Kasumi-1 (cell line): ENCODE results near the gene SLIT1.
"Not testable (repeated sequence)": the region's sequence is repeated elsewhere in the genome, so short reads cannot be mapped to it uniquely, and the experiment has no call there.

ENCODE experiments used
- DNase-seq, 2 experiments: peaks; one replicate each; lab custom pipeline; 2025; lab: John Stamatoyannopoulos, UW

SLIT1 gene

DNA sequence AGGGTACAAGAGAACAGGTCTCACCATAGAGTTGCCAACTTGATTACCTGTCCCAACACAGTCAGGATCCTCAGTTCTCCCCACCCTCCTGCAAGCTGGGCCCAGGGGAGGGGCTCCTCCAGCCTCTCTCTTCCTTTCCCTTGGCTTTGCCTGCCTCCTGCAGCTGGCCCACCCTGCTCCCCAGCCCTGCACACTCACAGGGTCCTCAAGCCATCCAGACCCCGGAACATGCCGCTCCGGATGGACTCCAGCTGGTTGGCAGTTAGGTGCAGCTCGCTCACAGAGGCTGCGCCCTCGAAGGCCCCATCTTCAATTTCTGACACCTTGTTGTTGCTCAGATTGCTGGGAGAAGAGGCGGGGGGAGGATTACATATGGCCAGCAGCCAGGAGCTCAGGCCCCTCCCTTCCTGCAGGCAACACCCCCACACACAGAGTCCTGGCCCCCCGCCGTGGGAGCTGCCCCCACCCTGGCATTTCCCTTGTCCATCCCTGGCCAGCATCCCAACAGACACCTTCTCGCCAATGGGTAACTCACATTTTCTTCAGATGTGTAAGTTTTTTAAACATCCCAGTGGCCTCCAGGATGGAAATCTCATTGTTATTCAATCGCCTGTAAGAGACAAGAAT, 139.2 kb downstream of the SLIT1 start:
- no peak for DNase-seq

DNA sequence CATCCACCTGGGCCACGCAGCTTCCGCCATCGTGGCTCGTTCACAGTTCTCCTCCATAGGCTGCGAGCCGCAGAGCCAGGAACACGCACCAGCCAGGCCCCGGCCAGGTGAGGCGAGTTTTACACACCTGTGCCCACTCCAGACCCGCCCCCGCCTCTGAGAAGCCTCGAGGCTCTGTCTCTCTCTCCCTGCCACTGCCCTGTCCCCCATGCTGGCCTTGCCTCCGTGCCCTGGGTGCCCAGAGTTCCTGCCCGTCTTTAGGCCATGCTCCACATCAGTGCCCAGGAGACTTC, 142.2 kb downstream of the SLIT1 start:
- no peak for DNase-seq

DNA sequence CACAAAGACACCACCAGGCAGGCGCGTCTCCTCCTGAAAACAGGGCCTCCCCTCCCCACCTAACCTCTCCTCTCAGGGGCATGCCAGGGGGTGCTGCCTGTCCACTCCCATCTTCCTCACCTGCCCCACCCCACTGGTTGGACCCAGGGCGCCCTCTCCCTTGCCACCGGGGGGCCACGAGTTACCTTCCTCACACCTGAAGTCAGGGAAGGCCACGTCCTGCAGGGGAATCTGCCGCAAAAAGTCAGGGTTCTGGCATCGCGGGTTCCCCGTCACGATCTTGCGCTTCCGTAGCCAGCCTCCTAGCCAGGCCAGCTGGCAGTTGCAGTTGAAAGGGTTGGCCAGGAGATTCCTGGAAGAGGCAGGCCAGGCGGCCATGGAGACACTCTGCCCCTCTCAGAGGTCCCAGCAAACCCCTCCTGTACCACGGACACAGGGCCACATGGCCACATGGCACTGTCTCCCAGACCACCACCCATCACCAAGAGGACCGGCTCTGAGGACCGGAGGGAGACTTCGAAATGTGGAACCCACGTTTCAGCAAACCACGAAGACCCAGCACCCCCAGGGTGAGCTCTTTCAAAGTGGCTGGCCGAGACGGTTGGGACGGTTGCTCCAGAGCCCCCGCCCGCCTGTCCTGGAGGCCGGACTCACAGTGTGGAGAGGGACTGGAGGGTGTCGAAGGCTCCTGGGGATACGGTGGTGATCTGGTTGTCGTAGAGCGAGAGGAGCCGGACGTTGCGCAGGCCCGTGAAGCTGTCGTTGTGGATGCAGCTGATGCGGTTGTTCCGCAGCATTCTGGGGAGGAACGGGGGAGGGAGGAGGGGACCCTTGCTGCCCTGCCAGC, 142.8 kb downstream of the SLIT1 start:
- DNase-seq: no peak

DNA sequence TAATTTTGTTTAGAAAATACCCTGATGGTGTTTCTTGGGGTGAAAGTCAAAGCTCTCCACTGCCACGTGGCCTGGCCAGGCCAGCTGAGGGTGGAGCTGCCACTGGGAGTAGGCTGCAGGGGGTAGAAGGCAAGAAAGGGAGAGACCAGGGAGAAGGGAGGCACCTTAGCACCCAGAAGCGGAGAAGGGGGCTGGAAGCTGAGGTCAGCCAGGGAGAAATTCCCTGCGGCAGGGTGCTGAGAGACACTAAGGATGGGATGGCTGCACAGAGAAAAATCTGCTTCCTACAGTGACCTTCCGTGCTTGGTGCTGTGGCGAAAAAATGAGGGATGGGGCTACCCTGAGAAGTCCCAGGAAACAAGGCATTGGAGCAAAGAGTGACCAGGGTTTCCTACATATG, 143.7 kb downstream of the SLIT1 start:
- no peak for DNase-seq

DNA sequence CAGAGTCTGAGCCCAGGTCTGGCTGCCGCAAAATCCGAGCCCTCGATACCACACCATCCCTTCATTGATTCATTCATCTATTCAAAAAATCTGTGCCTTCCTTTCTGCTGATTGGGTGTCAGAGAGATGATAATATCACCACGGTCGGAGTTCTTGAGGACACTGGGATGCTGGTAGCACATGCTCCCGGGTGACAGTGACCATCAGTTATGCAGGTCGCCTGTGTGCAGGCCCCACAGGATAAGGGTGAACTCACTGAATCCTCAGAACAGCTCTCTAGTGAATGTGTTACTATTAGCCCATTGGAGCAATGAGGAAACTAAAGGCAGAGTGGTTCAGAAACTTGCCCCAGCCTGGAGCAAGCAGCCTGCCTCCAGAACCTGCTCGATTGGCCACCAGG, 145.1 kb downstream of the SLIT1 start:
- DNase-seq: no peak

DNA sequence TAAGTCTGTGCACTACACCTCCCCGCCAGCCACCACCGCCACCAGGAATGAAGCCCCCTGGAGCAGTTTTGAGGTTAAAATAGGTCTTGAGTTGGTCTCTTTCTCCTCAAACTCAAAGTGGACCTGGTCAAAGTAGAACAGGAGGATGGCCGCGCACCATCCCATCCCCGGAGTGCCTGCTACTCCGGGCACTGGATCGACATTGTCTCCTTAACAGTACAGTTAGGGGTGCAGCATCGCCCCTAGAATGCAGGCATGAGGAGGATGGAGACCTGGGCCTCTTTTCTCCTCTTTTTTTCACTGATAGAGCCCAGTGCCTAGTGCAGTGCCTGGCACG, 145.5 kb downstream of the SLIT1 start:
- no peak for DNase-seq

DNA sequence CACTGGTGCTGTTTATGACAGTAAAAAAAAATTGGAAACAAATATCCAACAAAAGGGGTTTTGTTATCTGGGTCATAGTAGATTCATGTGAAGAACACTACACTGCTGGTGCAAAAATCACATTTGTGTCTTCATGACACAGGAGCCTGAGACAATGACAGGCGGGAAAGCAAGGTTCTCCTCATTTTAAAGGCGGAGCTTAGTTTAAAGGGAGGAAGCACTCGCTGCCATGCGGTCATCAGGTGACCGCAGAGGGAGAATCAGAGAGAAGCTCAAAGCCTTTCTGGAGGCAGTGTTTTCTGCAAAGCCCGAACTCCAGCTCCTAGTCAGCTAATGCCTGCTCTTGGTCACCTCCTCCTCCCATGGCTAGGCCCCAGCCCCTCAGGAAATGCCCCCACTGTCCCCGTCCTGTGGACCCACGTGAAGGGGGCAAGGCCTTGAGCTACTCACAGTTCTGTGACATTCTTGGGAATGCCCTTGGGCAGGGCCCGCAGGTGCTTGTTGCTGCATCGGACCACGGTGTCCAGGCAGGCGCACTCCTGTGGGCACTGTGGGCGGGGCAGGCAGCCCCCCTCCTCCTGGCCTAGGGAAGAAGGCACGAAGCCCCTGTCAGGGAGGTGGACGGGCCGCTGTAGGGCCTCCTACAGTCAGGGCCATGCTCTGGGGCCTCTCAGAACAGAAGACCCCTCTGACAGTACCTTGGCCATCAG, 146.1 kb downstream of the SLIT1 start:
- DNase-seq: no peak

DNA sequence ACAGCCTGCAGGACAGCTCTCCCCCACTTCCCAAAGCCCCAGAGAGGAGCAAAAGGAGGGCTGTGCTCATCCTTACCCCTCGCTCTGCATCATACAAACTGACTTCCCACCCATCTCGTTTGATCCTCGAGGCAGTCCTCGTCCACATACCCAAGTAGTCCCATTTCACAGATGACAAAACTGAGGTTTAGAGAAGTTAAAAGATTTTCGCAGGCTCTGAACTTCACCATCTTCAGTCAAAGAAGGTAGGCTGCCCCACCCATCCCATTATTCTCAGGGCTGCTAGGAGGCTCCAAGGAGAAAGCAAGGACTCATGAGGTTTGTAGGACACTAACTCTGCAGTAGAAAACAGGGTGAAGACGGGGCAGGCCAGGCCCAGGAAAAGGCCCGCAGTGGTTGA, 147.1 kb downstream of the SLIT1 start:
- DNase-seq: no peak

DNA sequence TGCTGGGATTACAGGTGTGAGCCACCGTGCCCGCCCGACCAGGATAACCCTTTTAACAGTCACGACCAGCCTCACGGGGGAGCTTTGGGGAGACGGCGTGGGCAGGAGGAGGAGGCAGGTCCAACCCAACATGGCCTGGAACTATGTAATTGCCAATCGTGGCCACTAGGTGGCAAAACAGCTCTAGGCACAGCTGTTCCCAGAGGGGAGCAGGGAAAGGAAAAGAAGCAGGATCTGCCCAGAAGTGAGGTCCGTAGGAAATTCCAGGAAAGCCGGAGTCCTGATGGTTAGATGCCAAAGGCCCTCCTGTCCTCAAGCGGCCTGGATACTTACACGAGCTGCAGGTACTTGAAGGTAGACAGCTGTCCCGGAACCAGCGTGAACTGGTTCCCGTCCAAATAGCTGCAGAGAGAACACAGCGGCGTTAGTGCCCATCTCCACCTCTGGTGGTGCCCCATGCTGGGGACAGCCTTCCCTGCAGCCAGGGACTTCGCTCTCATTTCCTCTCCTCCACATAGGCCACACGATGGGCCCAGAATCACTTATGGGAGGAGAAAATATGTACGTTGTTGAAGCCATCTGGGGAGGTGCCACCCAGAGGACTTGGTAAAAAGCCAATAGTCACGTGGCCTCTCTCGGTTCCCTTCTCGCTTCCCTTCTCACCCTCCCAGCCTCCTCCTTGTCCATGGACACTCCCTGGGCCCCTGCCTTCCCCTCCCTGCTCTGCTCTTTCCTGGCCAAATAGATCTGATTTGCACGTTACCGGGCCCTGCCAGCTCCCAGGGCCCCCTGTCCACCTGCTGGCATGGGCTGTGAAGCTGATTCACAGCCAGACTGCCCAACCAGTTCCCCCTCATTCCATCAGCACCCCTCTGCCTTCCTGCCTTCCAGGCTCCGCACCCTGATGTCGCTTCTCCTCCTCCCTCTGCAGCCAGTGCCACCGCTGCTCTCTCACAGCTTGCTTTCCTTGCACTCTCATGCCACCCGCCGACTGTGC, 148.1 kb downstream of the SLIT1 start:
- peak; percentile 87 to 88 for DNase-seq

DNA sequence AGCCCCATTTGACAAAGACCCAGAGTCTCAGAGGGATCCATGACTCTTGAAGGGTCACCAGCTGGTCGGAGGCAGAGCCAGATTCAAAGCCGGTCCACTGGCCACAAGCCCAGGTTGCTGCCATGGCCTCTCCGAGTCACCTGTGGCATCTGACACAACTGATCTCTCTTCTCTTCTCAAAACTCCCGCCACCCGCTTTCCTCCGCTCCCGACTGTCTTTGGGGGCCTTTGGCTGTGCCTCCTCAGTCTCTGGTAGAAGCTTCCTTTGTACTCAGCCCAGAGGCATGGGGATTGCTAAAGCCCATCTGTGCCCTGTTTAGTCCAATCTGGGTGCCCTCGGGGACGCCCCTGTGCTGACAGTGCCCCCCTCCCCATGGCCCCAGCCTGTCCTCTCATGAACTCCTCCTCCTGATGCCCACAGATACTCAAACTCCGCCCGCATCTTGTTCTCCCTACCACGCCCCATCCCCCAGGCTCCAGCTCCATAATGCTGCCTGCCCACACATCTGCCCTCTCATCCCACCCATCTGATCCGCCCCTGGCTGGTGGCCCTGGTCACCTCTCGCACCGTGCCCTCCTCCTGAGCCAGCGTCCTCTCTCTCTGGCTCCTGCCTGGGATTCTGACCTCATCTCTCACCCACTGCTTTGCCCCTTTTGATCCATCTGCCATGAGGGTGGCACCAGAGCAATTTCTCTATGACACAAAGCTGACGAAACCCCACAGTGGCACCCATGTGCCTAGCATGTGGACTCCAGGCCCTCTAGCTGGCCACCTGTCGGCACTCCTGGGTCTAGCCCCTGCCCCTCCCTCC, 150.6 kb downstream of the SLIT1 start:
- DNase-seq: no peak

DNA sequence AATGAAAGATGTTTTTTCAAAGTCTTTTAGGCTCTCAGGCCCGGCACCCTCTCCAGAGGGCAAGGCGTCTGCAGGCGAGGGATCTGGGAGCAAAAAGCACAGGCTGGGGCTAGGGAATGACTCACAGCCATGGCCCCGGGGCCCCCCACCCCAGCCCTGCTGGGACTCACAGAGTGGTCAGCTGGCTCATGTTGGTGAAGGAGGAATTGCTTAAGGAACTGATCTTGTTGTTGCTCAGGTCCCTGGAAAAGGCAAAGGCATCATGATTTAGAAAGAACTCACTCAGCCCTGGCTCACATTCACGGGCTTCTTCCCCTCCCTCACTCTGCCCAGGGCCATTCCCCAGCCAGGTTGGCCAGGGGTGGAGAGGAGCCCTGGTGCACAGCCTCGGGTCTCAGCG, 151.5 kb downstream of the SLIT1 start:
- DNase-seq: no peak

DNA sequence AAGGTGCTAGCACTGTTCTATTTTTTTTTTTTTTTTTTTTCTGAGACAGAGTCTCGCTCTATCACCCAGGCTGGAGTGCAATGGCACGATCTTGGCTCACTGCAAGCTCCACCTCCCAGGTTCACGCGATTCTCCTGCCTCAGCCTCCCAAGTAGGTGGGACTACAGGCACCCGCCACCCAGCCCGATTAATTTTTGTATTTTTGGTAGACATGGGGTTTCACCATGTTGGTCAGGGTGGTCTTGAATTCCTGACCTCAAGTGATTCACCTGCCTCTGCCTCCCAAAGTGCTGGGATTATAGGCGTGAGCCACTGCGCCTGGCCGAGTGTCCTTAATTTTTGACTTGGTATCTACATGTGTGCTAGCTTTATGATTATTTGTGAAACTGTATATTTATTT, 151.9 kb downstream of the SLIT1 start:
- DNase-seq: not testable (repeated sequence)

DNA sequence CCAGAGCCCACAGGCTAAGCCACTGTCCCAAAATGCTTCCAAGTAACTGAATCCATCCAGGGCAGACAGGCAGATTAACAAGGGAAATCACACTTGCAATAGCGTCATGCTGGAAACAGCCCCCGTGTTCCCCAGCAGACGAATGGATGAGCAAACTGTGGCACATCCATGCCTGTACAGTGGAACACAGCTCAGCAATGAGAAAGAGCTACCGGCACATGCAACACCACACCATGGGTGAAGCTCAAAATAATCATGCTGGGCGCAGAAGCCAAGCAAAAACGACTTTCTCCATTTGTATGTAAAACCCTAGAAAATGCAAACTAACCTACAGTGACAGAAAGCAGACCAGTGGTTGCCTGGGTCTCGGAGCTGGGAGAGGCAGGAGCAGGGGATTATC, 153.1 kb downstream of the SLIT1 start:
- no peak for DNase-seq

DNA sequence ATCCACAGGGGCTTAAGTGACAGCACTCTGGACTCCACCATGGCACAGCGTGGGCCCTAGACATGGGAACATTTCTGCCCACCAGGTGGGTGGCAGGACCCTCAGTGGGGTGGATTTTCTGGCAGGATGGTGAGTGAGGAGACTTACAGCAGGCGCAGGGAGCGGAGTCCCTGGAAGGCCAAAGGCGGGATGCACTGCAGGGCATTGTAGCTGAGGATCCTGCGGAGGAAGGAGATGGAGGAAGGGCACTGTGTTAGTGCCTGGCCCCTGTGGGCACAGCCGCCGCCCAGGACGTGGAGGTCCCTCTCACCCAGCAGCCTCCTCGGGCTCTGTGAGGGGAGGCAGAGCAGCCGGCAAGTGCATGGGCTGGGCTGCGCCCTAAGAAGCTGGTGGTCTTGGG, 154.3 kb downstream of the SLIT1 start:
- DNase-seq: no peak

DNA sequence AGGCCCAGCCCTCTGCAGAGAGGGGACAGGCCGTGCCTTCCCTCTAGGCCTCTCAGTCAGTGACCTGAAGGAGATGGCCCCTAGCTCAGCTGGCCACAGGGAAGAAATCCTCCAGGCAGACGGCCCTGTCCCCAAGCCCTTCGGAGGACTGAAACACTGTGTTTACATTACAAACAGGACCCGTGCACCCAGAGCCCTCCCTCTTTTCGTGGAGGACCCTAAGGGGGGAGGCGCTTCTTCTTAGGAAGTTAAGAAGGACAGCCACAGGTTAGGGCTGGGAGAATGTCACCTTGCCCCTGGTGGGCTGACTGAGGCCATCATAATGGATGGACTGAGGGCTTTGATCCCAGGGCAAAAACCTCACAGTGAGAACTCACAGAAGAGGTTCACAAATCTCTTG, 154.9 kb downstream of the SLIT1 start:
- no peak for DNase-seq

DNA sequence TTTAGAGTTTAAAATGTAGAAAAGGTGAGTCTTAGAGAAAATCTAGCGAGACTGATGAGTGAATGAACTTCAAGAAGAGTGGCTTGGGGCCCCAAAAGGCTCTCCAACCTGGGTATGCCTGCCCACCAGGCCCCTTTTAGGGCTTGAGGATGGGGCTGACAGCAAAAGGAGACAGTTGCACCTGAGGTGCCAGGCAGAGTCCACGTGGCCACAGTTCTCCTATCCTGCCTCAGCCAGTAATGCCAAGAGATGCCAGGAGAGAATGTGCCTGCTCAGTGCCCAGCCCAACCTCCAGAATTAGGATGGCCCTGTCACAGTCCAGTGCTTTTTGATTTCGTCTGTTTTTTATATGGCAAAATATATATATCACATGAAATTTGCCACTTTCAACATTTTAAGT, 156.5 kb downstream of the SLIT1 start:
- no peak for DNase-seq

DNA sequence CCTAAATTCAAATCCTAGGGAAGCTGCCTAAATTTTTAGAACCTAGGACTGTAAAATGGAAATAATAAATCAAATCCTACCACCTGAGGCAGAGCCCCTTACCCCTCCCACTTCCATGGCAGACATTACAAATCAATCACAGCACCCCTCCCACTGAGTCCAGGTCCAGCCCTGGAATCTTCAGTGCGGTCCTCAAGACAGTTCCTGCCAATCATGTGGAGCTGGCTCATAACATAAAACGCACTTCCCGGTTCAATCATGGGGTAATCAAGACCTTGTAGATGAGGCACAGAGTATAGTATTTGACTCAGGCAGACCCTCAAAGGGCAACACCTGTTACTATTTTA, 157.0 kb downstream of the SLIT1 start:
- no peak for DNase-seq

DNA sequence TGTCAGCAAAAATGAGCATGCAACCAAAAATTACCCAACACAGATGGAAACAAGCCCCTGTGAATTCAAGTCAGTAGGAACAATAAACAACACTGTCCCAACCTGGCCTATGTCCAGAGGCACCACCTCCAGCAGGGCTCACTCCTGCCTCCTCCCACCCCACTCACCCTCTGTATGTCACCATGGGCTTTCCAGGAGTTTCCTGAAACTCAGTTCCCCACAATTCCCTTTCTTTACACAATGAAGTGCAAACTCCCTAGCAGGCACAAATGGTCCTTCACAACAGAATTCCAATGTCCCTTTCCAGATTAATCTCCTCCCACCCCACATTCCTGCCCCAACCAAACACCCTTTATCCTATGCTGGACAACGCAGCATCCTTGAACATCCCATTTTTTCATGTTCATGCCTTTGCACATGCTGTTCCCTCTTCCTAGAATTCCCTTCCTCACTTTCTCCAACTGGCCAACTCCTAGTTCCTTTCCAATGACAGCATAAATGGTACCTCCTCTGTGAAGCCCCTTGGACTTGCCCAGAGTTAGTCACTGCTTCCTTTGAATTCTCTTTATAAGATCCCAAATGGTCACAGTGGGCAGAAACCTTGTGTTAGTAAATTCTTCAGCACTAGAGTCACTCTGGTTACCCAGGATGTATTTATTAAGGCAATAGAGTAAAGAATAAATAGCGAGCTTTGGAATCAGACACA, 157.5 kb downstream of the SLIT1 start:
- no peak for DNase-seq

DNA sequence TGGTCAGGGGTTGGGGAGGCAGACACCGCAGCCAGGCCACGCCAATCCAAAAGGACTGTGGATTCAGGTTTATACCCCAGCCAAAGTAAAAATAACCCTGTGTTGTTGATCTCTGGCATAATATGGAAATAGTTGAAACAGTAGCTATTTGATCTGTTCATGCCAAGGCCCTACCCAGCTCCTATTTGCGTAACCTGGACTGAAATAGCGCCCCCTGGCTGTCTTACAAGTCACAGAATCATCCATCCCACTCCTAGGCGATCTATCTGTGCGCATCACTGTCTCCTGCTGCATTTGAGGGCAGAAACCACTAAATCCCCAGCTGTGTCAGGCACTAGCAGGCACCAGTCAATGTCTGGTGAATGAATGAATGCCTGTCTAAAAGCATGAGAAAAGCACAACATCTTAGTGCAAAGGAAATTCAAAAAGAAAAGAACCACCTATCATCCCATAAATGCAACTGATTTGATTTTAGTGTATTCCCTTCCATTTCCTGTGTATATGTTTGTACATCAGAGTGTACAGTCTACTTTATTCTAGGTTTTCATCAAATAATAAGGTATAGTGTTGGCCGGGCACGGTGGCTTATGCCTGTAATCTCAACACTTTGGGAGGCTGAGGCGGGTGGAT, 160.0 kb downstream of the SLIT1 start:
- peak; percentile 86 to 87 for DNase-seq
